AG04450 (cell line): ENCODE measurements around the gene MAP3K5. TPM values are rescaled to one million over a fixed set of nuclear protein-coding genes. Genes with fewer than 3 reads are reported as not detected.

ENCODE experiments used
- CTCF ChIA-PET: fragments of 300-600, 350-600 bp; formaldehyde crosslinking; extraction: SDS; loops from one replicate; lab custom pipeline; 2022; ENCODE audit warnings: antibody characterized with exemption, inconsistent platforms; lab: Charles Lee
- POLR2A ChIA-PET: fragments of 350-600 bp; formaldehyde crosslinking; extraction: SDS; loops from one replicate; lab custom pipeline; 2021; ENCODE audit warnings: antibody characterized with exemption, inconsistent platforms; lab: Yijun Ruan, JAX
- DNase-seq: peaks from one replicate; pipeline ENCODE4 v3.0.0-alpha.2; 2011; ENCODE audit warnings: low read depth, low spot score
- H3K27ac ChIP-seq: one replicate; pipeline ENCODE4 v1.5.1; 2012; ENCODE audit warnings: low read depth, low read length, control low read depth
- H3K27me3 ChIP-seq: one replicate; pipeline ENCODE4 v1.6.0; 2012; ENCODE audit warnings: low read length; ENCODE audit not compliant: control insufficient read depth, insufficient read depth
- H3K4me3 ChIP-seq: 2 replicates; pipeline ENCODE4 v1.5.1; 2011; ENCODE audit warnings: mild to moderate bottlenecking, low read depth, low read length, control low read depth
- H3K9me3 ChIP-seq: 2 replicates; pipeline ENCODE4 v1.5.1; 2012; ENCODE audit warnings: low read length; ENCODE audit not compliant: control insufficient read depth, insufficient read depth
- polyA plus RNA-seq: library from polyadenylated mRNA; depleted of rRNA; stranded (reverse); fragments of >200 nt; gene quantifications from 2 replicates; pipeline ENCODE4 v1.2.3, GENCODE V29; 2011
- TF ChIP-seq, protein P1 (sequence below): IDR thresholded peaks from 2 replicates; pipeline ENCODE4 v1.5.1; 2011; ENCODE audit warnings: low read depth, low read length, control low read depth, inconsistent platforms

MAP3K5 gene
- polyA plus RNA-seq, 1 experiment: 17.0 TPM

- POLR2A ChIA-PET: no interaction called here
- Histone ChIP-seq H3K27ac (no peak overlapping the region), H3K4me3 (no peak overlapping the region), H3K9me3 (no peaks in the 10 kb centered on the region), H3K27me3 (no peaks in the 10 kb centered on the region)
- CTCF ChIA-PET: no interaction called here
- no peak for DNase-seq
- TF ChIP-seq, protein P1, sequence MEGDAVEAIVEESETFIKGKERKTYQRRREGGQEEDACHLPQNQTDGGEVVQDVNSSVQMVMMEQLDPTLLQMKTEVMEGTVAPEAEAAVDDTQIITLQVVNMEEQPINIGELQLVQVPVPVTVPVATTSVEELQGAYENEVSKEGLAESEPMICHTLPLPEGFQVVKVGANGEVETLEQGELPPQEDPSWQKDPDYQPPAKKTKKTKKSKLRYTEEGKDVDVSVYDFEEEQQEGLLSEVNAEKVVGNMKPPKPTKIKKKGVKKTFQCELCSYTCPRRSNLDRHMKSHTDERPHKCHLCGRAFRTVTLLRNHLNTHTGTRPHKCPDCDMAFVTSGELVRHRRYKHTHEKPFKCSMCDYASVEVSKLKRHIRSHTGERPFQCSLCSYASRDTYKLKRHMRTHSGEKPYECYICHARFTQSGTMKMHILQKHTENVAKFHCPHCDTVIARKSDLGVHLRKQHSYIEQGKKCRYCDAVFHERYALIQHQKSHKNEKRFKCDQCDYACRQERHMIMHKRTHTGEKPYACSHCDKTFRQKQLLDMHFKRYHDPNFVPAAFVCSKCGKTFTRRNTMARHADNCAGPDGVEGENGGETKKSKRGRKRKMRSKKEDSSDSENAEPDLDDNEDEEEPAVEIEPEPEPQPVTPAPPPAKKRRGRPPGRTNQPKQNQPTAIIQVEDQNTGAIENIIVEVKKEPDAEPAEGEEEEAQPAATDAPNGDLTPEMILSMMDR: no peak
Observed at GRCh38 chr6:136773473-136773796, 18.8 kb downstream of the MAP3K5 start.

DNA sequence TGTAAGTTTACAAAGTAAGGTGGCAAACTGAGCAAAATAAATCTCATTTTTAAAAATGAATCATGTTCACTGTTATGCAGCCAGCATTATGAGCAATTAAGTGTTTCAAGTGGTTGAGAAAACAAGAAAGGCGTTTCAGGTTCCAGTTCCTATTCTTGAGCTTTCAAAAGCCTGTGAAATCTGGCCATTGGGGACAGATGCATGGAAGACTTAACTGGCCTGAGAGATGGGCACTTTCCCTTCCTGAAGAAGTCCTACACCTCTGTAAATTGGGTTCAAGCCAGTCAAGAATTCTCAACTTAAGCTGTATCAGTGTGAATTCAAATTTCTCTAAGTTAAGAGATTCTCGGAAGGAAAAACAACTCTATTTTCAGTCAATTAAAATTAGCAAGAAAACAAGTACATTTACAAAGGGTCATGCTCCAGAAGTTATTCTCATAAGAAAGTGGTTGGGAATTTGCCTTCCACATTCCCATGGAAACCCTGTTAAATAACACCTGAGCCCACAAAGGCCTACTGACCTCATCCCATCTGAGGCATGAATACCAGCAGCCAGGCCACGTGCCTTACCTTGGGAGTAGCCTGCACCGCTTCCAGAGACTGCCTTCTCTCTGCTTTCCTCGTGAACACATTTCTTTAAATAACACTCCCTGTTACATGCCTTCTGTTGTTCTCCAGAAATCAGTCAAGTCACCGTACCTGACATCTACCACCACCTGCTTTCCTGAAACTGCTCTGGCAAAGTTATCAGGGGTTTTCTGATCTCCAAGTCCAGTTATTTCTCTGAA is 19.4 kb downstream of the MAP3K5 start:
- POLR2A ChIA-PET: no interaction called here
- no peaks in the 10 kb centered on the region for H3K9me3 ChIP-seq
- H3K27me3 ChIP-seq: no peaks in the 10 kb centered on the region
- CTCF ChIA-PET: interaction anchor here (0.6 to 2.1 kb wide), 2 partner anchors 19 to 100 kb away, joined by 3 to 10 read pairs; partner anchors contain the start of gene MAP3K5
- TF ChIP-seq, protein P1: no peak
- H3K27ac ChIP-seq: no peak overlapping the region
- no peak for DNase-seq
- H3K4me3 ChIP-seq: no peak overlapping the region

DNA sequence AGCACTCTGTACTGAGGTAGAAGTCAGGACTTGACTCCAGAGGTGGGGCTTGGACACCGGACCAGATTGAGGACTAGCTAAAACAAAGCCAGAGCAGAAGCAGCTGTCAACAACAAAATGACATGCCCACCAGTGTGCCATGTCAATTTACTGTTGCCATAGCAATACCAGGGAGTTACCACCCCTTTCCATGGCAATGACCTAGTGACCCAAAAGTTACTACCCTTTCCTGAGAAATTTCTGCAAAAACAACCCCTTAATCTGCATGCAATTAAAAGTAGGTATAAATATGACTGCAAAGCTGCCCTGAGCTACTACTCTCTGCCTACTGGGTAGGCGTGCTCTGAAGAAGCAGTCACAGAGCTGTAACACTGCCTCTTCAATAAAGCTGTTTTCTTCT is 21.0 kb downstream of the MAP3K5 start:
- TF ChIP-seq, protein P1: no peak
- CTCF ChIA-PET: interaction anchor here (2.1 kb wide), 1 partner anchor 21 kb away, joined by 10 read pairs; the partner anchor contains the start of gene MAP3K5
- H3K9me3 ChIP-seq: no peaks in the 10 kb centered on the region
- no peak overlapping the region for H3K27ac ChIP-seq
- no peak for DNase-seq
- no peak overlapping the region for H3K4me3 ChIP-seq
- POLR2A ChIA-PET: interaction anchor here (0.6 kb wide), 1 partner anchor 918 kb away, joined by 3 read pairs; no protein-coding TSS in a partner anchor
- no peaks in the 10 kb centered on the region for H3K27me3 ChIP-seq

DNA sequence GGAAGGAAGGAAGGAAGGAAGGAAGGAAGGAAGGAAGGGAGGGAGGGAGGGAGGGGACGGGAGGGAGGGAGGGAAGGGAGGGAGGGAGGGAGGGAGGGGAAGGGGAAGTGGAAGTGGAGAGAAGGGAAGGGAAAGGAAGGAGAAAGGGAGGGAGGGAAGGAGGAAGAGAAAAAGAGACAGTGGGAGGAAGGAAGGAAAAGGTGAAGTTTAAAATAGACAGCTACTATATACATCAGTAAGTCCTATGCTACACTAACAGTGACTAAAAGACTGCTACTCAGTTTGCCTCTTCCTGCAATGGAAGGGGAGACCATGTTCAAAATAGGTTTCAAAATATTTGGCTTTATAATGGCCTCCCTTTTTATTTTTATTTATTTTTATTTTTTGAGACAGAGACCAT is 22.5 kb downstream of the MAP3K5 start:
- POLR2A ChIA-PET: no interaction called here

DNA sequence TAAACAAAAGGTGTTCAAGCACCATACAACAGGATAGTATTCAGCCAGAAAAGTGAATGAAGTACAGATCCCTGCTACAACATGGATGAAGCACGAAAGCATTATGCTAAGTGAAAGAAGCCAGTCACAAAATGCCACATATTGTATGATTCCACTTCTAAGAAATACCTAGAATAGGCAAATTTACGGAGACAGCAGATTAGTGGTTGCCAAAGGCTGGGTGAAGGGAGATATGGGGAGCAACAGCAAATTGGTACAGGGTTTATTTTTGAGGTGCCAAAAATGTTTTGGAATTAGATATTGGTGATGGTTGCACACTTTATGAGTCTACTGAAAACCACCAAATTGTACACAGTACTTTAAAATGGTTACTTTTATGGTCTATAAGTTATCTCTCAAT is 23.2 kb downstream of the MAP3K5 start:
- Histone ChIP-seq H3K27ac (no peak overlapping the region), H3K27me3 (no peaks in the 10 kb centered on the region), H3K9me3 (no peaks in the 10 kb centered on the region), H3K4me3 (no peak overlapping the region)
- TF ChIP-seq, protein P1: no peak
- ChIA-PET POLR2A (no interaction called here), CTCF (no interaction called here)
- DNase-seq: no peak

More for the DNA sequence above, 22.5 kb downstream of the MAP3K5 start:
- H3K4me3 ChIP-seq: no peak overlapping the region
- H3K9me3 ChIP-seq: no peaks in the 10 kb centered on the region
- CTCF ChIA-PET: no interaction called here
- TF ChIP-seq, protein P1: no peak
- no peak for DNase-seq
- H3K27ac ChIP-seq: no peak overlapping the region
- no peaks in the 10 kb centered on the region for H3K27me3 ChIP-seq
